ENCODE measurements around the gene FGF3.

Gene FGF3

GRCh38 chr11:69818603-69819441, at the start of gene FGF3:
Gene FGF3, minus strand, starts transcription at chr11:69819416. Its CDS starts 483 bp downstream, at chr11:69818933.
- no peak within 1 kb of the TSS for H3K27ac ChIP-seq
- TF ChIP-seq, protein P1, sequence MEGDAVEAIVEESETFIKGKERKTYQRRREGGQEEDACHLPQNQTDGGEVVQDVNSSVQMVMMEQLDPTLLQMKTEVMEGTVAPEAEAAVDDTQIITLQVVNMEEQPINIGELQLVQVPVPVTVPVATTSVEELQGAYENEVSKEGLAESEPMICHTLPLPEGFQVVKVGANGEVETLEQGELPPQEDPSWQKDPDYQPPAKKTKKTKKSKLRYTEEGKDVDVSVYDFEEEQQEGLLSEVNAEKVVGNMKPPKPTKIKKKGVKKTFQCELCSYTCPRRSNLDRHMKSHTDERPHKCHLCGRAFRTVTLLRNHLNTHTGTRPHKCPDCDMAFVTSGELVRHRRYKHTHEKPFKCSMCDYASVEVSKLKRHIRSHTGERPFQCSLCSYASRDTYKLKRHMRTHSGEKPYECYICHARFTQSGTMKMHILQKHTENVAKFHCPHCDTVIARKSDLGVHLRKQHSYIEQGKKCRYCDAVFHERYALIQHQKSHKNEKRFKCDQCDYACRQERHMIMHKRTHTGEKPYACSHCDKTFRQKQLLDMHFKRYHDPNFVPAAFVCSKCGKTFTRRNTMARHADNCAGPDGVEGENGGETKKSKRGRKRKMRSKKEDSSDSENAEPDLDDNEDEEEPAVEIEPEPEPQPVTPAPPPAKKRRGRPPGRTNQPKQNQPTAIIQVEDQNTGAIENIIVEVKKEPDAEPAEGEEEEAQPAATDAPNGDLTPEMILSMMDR (conservative IDR thresholded peaks at IDR 0.05) = no peak

DNA sequence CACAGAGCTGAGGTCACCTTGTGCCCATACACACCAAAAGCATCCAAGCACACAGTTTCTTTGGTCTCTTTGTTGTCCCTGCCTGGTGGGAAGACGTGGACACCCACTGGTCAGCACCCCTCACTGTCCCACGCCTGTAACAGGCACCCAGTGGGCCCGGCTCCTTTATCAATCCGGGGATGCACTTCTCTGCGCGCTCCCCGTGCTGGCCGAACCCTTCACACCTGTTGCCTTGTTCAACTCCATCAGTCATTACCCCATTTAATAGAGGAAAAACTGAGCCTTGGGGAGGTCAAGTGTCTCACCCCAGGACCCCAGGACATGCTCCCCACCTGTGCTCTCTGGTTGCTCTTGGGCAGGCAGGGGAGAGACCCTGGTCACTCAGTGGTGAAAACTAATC, 49.7 kb upstream of the FGF3 start:
- TF ChIP-seq, protein P1 (conservative IDR thresholded peaks at IDR 0.05) = no peak
- H3K27ac ChIP-seq = no peak overlapping the region

DNA sequence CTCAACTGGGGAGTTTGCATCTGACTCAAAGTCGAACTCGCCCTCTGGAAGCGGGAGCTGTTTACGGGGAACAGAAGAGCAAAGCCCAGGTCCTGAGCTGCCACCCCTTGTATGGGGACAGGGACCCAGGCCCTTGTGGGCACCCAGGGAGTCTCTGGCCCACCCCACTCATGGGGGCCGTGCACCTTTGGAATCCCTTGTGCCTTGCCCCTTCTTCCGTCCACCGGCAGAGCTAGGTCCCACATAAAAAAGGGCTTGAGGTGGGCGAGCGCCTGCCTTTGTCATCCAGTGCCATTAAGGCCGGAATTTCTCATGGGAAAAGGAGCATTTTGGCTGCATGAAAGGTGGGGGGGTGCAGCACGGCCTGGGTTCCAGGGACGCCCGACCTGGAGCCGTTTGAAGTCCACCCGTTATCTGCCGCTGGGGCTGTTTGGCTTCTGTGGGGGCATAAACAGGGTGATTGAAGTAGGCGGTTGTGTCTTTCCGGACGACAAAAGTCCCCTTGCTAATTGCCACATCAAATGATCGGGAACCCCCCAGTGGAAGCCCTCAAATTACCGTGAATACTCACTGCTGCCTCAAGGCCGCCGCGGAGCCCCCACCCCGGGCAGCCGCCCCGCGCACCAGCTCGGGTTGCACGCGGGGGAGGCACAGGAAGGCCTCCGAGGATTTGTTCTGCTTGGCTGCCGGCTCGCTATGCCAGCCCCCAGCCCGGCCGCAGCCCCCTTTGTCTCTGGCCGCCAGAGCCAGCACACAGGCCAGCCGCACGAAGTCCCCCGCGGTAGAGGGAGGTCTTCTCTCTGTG, 49.0 kb upstream of the FGF3 start:
- no peak overlapping the region for H3K27ac ChIP-seq
- TF ChIP-seq, protein P1 (conservative IDR thresholded peaks at IDR 0.05) = no peak

DNA sequence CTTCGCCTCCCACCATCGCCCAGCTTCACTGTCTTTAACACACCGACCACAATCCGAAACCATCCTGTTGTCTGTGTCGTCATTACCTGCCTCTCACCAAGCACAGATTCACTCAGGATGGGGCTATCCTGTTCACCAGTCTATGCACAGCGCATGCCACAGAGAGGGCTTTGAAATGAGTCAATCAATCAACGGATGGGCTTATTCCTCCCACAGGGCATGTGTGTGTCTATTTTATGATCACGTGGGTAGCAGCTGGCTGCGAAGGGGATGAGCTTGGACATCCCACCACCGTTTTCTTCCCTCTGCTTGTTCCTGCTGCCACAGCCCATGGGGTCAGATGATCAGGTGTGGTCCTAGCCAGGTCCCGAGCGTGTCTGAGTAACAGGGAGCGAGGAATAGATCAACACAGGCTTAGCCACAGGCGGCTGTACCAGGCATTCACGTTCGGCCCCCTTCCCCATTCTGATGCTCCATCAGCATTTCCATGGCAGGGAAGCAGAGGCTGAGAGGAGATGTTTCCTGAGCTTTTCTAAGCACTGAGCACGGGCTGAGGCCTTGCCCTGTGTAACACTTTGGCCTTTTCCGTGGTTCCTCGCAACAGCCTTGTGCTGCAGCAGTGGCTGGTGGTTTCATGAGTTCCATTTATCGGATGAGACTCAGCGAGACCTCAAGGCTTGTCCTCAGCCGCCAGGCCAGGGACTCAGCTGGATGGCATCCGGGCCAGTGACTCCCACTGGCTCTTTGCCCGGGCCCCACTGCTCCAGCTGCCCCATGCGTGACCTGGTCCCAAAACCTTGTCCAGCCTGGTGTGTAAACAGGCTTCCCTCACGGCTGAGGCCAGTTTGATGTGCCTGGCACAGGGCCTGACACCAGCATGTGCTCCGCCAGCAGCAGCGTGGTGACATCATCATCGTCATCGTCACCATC, 48.1 kb upstream of the FGF3 start:
- no peak overlapping the region for H3K27ac ChIP-seq
- TF ChIP-seq, protein P1 (conservative IDR thresholded peaks at IDR 0.05) = no peak

- no peak overlapping the region for H3K27ac ChIP-seq
- TF ChIP-seq, protein P1 (conservative IDR thresholded peaks at IDR 0.05) = no peak
Observed at GRCh38 chr11:69866648-69867047, 47.4 kb upstream of the FGF3 start.

- TF ChIP-seq, protein P1 (conservative IDR thresholded peaks at IDR 0.05) = no peak
- H3K27ac ChIP-seq = no peak overlapping the region
Observed at GRCh38 chr11:69865707-69866106, 46.5 kb upstream of the FGF3 start.
